HepG2 (cell line): Measurements from ENCODE around the gene RTBDN. TPM values are rescaled to one million over a fixed set of nuclear protein-coding genes. Genes with fewer than 3 reads are reported as not detected.
A peak's percentile ranks its signal among the peaks of the same experiment; 100 is the strongest.

Source experiments
- ATAC-seq: fragments of 200-7000 bp; cut with Tn5 transposase; 3 replicates; pipeline ENCODE4 v1.9.1; 2020; ENCODE audit warnings: mild to moderate bottlenecking, moderate library complexity
- BruUV-seq: library from RNA; stranded (reverse); fragments of 400-500 nt; replicated peaks from 2 replicates; lab custom pipeline; 2021; lab: Mats Ljungman, UMichigan
- CTCF ChIA-PET: fragments of 300-600 bp; formaldehyde crosslinking; extraction: SDS; loops from one replicate; lab custom pipeline; 2021; ENCODE audit warnings: low total read pairs, inconsistent platforms, low intra/inter-chr PET ratio; lab: Yijun Ruan, JAX
- POLR2A ChIA-PET: fragments of 350-600 bp; sonication (Branson Sonifier 250); formaldehyde crosslinking; loops from one replicate; lab custom pipeline; 2020; ENCODE audit warnings: antibody characterized with exemption, inconsistent platforms; lab: Yijun Ruan, JAX
- DNase-seq: peaks from one replicate; pipeline ENCODE4 v3.0.0-alpha.2; 2015; ENCODE audit warnings: low spot score
- FAIRE-seq: peaks from 3 replicates; lab custom pipeline; 2011; peaks lifted over from hg19 to GRCh38; lab: Jason Lieb, UNC
- H2AFZ ChIP-seq: one replicate; pipeline ENCODE4 v1.6.1; 2011; ENCODE audit warnings: low read length, inconsistent platforms
- H3K27ac ChIP-seq: fragments of 300-600 bp; 3 replicates; pipeline ENCODE4 v1.8.0; 2011; ENCODE audit warnings: mixed run types, mild to moderate bottlenecking, mixed read lengths, low read length, inconsistent platforms; ENCODE audit not compliant: insufficient read depth; ENCODE audit errors: extremely low read length
- H3K27me3 ChIP-seq, 2 experiments: fragments of 200-600 bp in 1 of 2; 2 replicates in 1 of 2; 3 replicates in 1 of 2; pipeline versions ENCODE4 v1.6.0 to v1.8.0; 2011; ENCODE audit warnings: low read length in 2 of 2, mild to moderate bottlenecking in 2 of 2, moderate library complexity in 2 of 2, inconsistent platforms in 1 of 2; ENCODE audit not compliant: insufficient read depth in 2 of 2, control insufficient read depth in 1 of 2
- H3K36me3 ChIP-seq, 2 experiments: fragments of 200-600 bp in 1 of 2; replicated peaks in 1 of 2; 2 replicates in 1 of 2; 3 replicates in 1 of 2; pipeline versions ENCODE4 v1.5.1 to v1.8.0; 2011; ENCODE audit warnings: low read length in 2 of 2, inconsistent platforms in 1 of 2; ENCODE audit not compliant: insufficient read depth in 2 of 2, control insufficient read depth in 1 of 2
- H3K4me1 ChIP-seq: 2 replicates; pipeline ENCODE4 v1.5.1; 2012; ENCODE audit warnings: low read length, inconsistent platforms; ENCODE audit not compliant: insufficient read depth
- H3K4me2 ChIP-seq: 2 replicates; pipeline ENCODE4 v1.6.0; 2011; ENCODE audit warnings: low read depth, low read length, inconsistent platforms
- H3K4me3 ChIP-seq, 3 experiments: fragments of 200-600 bp in 1 of 3; sonication (generic), shearing (Covaris generic) in 1 of 3; replicated peaks in 1 of 3; 2 replicates each; pipeline ENCODE4 v1.5.1; 2011 to 2016; ENCODE audit warnings: low read length in 3 of 3, inconsistent platforms in 2 of 3, low read depth in 2 of 3, mild to moderate bottlenecking in 2 of 3, control low read depth in 1 of 3, mixed read lengths in 1 of 3; ENCODE audit not compliant: insufficient read depth in 1 of 3
- H3K79me2 ChIP-seq: one replicate; pipeline ENCODE4 v1.6.1; 2011; ENCODE audit warnings: low read length, inconsistent platforms; ENCODE audit not compliant: insufficient read depth
- H3K9ac ChIP-seq: 2 replicates; pipeline ENCODE4 v1.6.0; 2011; ENCODE audit warnings: mild to moderate bottlenecking, low read depth, low read length, inconsistent platforms; ENCODE audit not compliant: insufficient read depth
- H3K9me3 ChIP-seq: 2 replicates; pipeline ENCODE4 v1.5.1; 2012; ENCODE audit warnings: mild to moderate bottlenecking, low read length
- H4K20me1 ChIP-seq: 2 replicates; pipeline ENCODE4 v1.6.0; 2011; ENCODE audit warnings: inconsistent platforms, mild to moderate bottlenecking, low read length, moderate library complexity; ENCODE audit not compliant: insufficient read depth
- CBX1 ChIP-seq: IDR thresholded peaks from one replicate; pipeline ENCODE4 v1.6.1; 2016; ENCODE audit warnings: antibody characterized with exemption, low read depth
- ETV6 ChIP-seq: sonication (generic); formaldehyde crosslinking; conservative IDR thresholded peaks from 2 replicates; pipeline ENCODE4 v1.4.0; 2020; ENCODE audit warnings: missing genetic modification reagents
- SP1 ChIP-seq, 2 experiments: fragments of 450-650 bp in 1 of 2; sonication (generic) in 1 of 2; formaldehyde crosslinking in 1 of 2; IDR thresholded peaks; 2 replicates each; pipeline versions ENCODE4 v1.4.0 to v1.6.1; 2016 to 2020; ENCODE audit warnings: missing genetic modification reagents in 1 of 2
- SP4 ChIP-seq: sonication (generic); formaldehyde crosslinking; IDR thresholded peaks from 2 replicates; pipeline ENCODE4 v1.8.1; 2023; ENCODE audit warnings: mild to moderate bottlenecking, missing genetic modification reagents
- THAP7 ChIP-seq: sonication (generic); formaldehyde crosslinking; IDR thresholded peaks from 2 replicates; pipeline ENCODE4 v1.8.1; 2023; ENCODE audit warnings: mild to moderate bottlenecking, missing genetic modification reagents
- ZSCAN31 ChIP-seq: sonication (generic); formaldehyde crosslinking; IDR thresholded peaks from 2 replicates; pipeline ENCODE4 v1.5.0; 2020; ENCODE audit warnings: low read depth, mild to moderate bottlenecking, missing genetic modification reagents
- WGBS: methylation state at CpG from one replicate; pipeline ENCODE4 v1.1.6; 2017; ENCODE audit warnings: low lambda C conversion rate; 5-methylcytosine and 5-hydroxymethylcytosine counted together
- in situ Hi-C: cut with HindIII; loops from 2 replicates; pipeline ENCODE4 v1.10.0; 2017; ENCODE audit warnings: low pct_unique_long_range_greater_than_20kb; ENCODE audit not compliant: extremely low pct_ligation_motif_present
- intact Hi-C: fragments of 100-400 bp; cut with micrococcal nuclease; formaldehyde crosslinking; loops from one replicate; pipeline ENCODE4 v1.10.0; 2022; ENCODE audit not compliant: unreplicated experiment
- polyA plus RNA-seq, 8 experiments: library from polyadenylated mRNA; depleted of rRNA in 3 of 8; stranded (reverse) in 7 of 8; unstranded in 1 of 8; fragments of >200 nt; fragmentation: Illumina TruSeq in 4 of 8; extraction: Trizol in 4 of 8; gene quantifications; 2 replicates each; pipeline versions ENCODE4 v1.2.1 to v1.2.3, GENCODE V29; 2011 to 2016; ENCODE audit warnings: low read depth in 4 of 8, missing spikeins in 1 of 8, mixed read lengths in 1 of 8; ENCODE audit not compliant: insufficient read depth in 1 of 8
- total RNA-seq, 5 experiments: library from RNA; depleted of rRNA; stranded (reverse); fragments of >200 nt; fragmentation: Illumina TruSeq; extraction: Trizol; gene quantifications; 2 replicates each; pipeline ENCODE4 v1.2.3, GENCODE V29; 2016; ENCODE audit warnings: low read depth in 1 of 5

The RTBDN gene
- total and polyA plus RNA-seq, 2 of the 13 experiments (the other 11 are each of a cell fraction or from before 2014, with no cell fraction given) = 0.27 to 0.48 TPM

GRCh38 chr19:12800466-12800770 is 34.0 kb downstream of the RTBDN start:
- Histone ChIP-seq H2AFZ (no peak overlapping the region), H3K36me3 (peaks cover 2 to 12% of the 10 kb centered on the region in 2 experiments; a peak in 4 of 5 replicates), H3K4me2 (peak overlapping the region; percentile 88), H3K9ac (peak overlapping the region; percentile 99), H3K79me2 (peaks cover 14% of the 10 kb centered on the region), H3K9me3 (no peaks in the 10 kb centered on the region), H3K27me3 (no peaks in the 10 kb centered on the region; a peak in 1 of 5 replicates), H4K20me1 (peaks cover 5% of the 10 kb centered on the region; the same call in 1 of the 2 replicates), H3K27ac (peak overlapping the region; percentile 92), H3K4me1 (peaks cover 33% of the 10 kb centered on the region), H3K4me3 (peak overlapping the region; percentile 81 to 100 (median 93))
- no TSS peak for BruUV-seq
- TF ChIP-seq THAP7 (CRISPR knock-in tag) (no peak), ETV6 (CRISPR knock-in tag) (no peak), SP4 (CRISPR knock-in tag) (0 out of 2 replicates have a peak, but pooled peaks have one; percentile 10), CBX1 (no peak), ZSCAN31 (CRISPR knock-in tag) (no peak), SP1 (IDR thresholded peaks at IDR 0.05) (no peak), SP1 (CRISPR knock-in tag; IDR thresholded peaks at IDR 0.05) (no peak)
- ChIA-PET POLR2A (interaction anchor here (0.7 to 4.0 kb wide), 7 partner anchors 8 to 67 kb away, joined by 3 to 47 read pairs (median 3); partner anchors contain the start of genes GET3 and JUNB), CTCF (no interaction called here)
- FAIRE-seq = no peak
- WGBS = 80% methylated on average over 1 of the region's 1 CpG
- no peak for ATAC-seq
- intact Hi-C loops = no loop called here
- no peak for DNase-seq
- in situ Hi-C loops = loop anchor here (5.0 kb wide), 1 partner anchor 33 kb away; no protein-coding TSS in a partner anchor
